ENCODE data around the gene GMIP. TPM values are rescaled to one million over a fixed set of nuclear protein-coding genes. Genes with fewer than 3 reads are reported as not detected.

The GMIP gene
- total and polyA plus RNA-seq, 2 of the 4 experiments (the other 2 are of a cell fraction) = 4.1 to 11.0 TPM

DNA sequence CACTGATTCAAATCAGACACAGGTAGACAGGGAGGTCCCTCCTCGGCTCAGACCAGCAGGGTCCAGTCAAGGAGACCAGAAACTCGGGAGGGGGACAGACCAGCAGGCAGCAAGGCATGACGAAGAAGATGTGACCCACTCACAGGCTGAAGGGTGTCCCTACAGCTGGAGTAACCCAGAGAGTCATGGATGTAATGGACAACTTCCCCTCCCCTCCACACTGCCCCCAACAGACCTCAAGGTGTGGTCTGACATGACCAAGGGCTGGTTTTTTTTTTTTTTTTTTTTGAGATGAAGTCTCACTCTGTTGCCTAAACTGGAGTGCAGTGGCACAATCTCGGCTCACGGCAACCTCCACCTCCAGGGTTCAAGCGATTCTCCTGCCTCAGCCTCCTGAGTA lies 59.1 kb downstream of the GMIP start:
- H3K23ac ChIP-seq (ENCODE audit: low read depth, low read length) = no peak overlapping the region
- no peak overlapping the region for H2BK20ac ChIP-seq (ENCODE audit: low read depth, low read length)
- H3K27ac ChIP-seq (ENCODE audit: insufficient read depth, low read length) = no peak overlapping the region
- no peak overlapping the region for H2BK5ac ChIP-seq (ENCODE audit: low read depth, low read length, poor library complexity, severe bottlenecking)
- no peak for DNase-seq
- no peaks in the 10 kb centered on the region for H3K79me1 ChIP-seq (ENCODE audit: low read depth in 1 of 2, low read length in 2 of 2)
- H3K4ac ChIP-seq (ENCODE audit: low read depth, low read length) = no peak overlapping the region
- no peak overlapping the region for H2AK9ac ChIP-seq (replicated peaks; ENCODE audit: low read depth, low read length, poor library complexity)
- H3K4me2 ChIP-seq (ENCODE audit: low read depth, low read length) = no peak overlapping the region
- TF ChIP-seq CEBPB (IDR thresholded peaks at IDR 0.05; ENCODE audit: low read depth, low read length) (no peak), RAD21 (IDR thresholded peaks at IDR 0.05; ENCODE audit: low read length) (no peak), MAFK (IDR thresholded peaks at IDR 0.05; ENCODE audit: low read depth, low read length) (no peak), ELK1 (IDR thresholded peaks at IDR 0.05; ENCODE audit: borderline replicate concordance, low read depth, low read length) (no peak), MAZ (IDR thresholded peaks at IDR 0.05; ENCODE audit: borderline replicate concordance, low read depth, low read length) (no peak), BHLHE40 (IDR thresholded peaks at IDR 0.05; ENCODE audit: low read depth, low read length) (no peak), RCOR1 (IDR thresholded peaks at IDR 0.05; ENCODE audit: insufficient replicate concordance, low read length) (no peak), POLR2A (IDR thresholded peaks at IDR 0.05; ENCODE audit: low read depth, low read length) (no peak), CHD1 (IDR thresholded peaks at IDR 0.05; ENCODE audit: low read depth, low read length) (no peak), NFE2L2 (IDR thresholded peaks at IDR 0.05; ENCODE audit: low read depth, low read length) (no peak)
- TF ChIP-seq, protein P1, sequence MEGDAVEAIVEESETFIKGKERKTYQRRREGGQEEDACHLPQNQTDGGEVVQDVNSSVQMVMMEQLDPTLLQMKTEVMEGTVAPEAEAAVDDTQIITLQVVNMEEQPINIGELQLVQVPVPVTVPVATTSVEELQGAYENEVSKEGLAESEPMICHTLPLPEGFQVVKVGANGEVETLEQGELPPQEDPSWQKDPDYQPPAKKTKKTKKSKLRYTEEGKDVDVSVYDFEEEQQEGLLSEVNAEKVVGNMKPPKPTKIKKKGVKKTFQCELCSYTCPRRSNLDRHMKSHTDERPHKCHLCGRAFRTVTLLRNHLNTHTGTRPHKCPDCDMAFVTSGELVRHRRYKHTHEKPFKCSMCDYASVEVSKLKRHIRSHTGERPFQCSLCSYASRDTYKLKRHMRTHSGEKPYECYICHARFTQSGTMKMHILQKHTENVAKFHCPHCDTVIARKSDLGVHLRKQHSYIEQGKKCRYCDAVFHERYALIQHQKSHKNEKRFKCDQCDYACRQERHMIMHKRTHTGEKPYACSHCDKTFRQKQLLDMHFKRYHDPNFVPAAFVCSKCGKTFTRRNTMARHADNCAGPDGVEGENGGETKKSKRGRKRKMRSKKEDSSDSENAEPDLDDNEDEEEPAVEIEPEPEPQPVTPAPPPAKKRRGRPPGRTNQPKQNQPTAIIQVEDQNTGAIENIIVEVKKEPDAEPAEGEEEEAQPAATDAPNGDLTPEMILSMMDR (conservative IDR thresholded peaks at IDR 0.05; ENCODE audit: low read depth, low read length) = no peak
- H2BK120ac ChIP-seq (ENCODE audit: low read depth, low read length) = no peak overlapping the region
- H4K5ac ChIP-seq (ENCODE audit: low read depth, low read length) = no peak overlapping the region
- no peaks in the 10 kb centered on the region for H3K9me1 ChIP-seq (ENCODE audit: insufficient read depth, low read length)
- no peaks in the 10 kb centered on the region for H3K27me3 ChIP-seq (ENCODE audit: control insufficient read depth, insufficient read depth, low read length)
- no peak overlapping the region for H3K56ac ChIP-seq (ENCODE audit: extremely low read depth, insufficient read depth, low read length)
- POLR2A ChIA-PET (ENCODE audit: unreplicated experiment) = no interaction called here
- no peaks in the 10 kb centered on the region for H3K4me1 ChIP-seq (ENCODE audit: control insufficient read depth, insufficient read depth, low read length)
- H3K9ac ChIP-seq (ENCODE audit: low read depth, low read length) = no peak overlapping the region
- H3K9me3 ChIP-seq (ENCODE audit: control insufficient read depth, insufficient read depth, low read length) = no peaks in the 10 kb centered on the region
- intact Hi-C loops (cut with micrococcal nuclease) (no loop called here), dilution Hi-C loops (cut with HindIII; ENCODE audit: low sequenced_read_pairs, unreplicated experiment) (no loop called here), in situ Hi-C loops (cut with MboI; ENCODE audit: low sequenced_read_pairs) (no loop called here)
- no peaks in the 10 kb centered on the region for H4K20me1 ChIP-seq (ENCODE audit: insufficient read depth, low read length)
- whole genome bisulfite sequencing, 2 experiments (ENCODE audit: extremely low coverage in 2 of 2, insufficient read length in 1 of 2) = no CpG with 5 or more reads among the region's 6 CpGs
- H2AK5ac ChIP-seq (ENCODE audit: low read depth, low read length) = no peak overlapping the region
- H3K36me3 ChIP-seq (ENCODE audit: control insufficient read depth, insufficient read depth, low read length) = no peaks in the 10 kb centered on the region
- no peak overlapping the region for H3K14ac ChIP-seq (replicated peaks; ENCODE audit: low read depth, low read length)
- BruUV-seq (replicated peaks) = no TSS peak
- H4K8ac ChIP-seq (ENCODE audit: low read depth in 2 of 2, low read length in 2 of 2) = no peak overlapping the region
- no peak overlapping the region for H2AFZ ChIP-seq (replicated peaks; ENCODE audit: low read length, poor library complexity)
- no peak overlapping the region for H4K91ac ChIP-seq (ENCODE audit: insufficient read depth, low read depth, low read length)
- no peak overlapping the region for H3K18ac ChIP-seq (ENCODE audit: low read depth, low read length)
- no peak overlapping the region for H3K4me3 ChIP-seq (ENCODE audit: insufficient read depth, low read depth, low read length)
- CTCF ChIA-PET = no interaction called here
- no peak for ATAC-seq (ENCODE audit: low read depth)
- no peak overlapping the region for H2BK15ac ChIP-seq (ENCODE audit: low read depth, low read length)
